GM18867 (cell line): ENCODE data around the gene RIPOR3.
"Not testable (repeated sequence)": the region's sequence is repeated elsewhere in the genome, so short reads cannot be mapped to it uniquely, and the experiment has no call there.

ENCODE experiments used
- ATAC-seq: cut with Tn5 transposase; IDR thresholded peaks from one replicate; pipeline ENCODE4 v1.9.1; 2021; ENCODE audit warnings: mild to moderate bottlenecking, moderate library complexity; ENCODE audit not compliant: unreplicated experiment

The RIPOR3 gene

GRCh38 chr20:50578061-50578777 is 113.1 kb downstream of the RIPOR3 start:
- ATAC-seq: no peak

- ATAC-seq: no peak
Measured at GRCh38 chr20:50577175-50578018, 113.9 kb downstream of the RIPOR3 start.

- peak; percentile 72 for ATAC-seq
Measured at GRCh38 chr20:50575865-50576720, 115.2 kb downstream of the RIPOR3 start.

GRCh38 chr20:50574586-50574985 is 116.8 kb downstream of the RIPOR3 start:
- ATAC-seq: no peak

- ATAC-seq: no peak
Measured at GRCh38 chr20:50574108-50574507, 117.2 kb downstream of the RIPOR3 start.

GRCh38 chr20:50572938-50573777 is 118.2 kb downstream of the RIPOR3 start:
- no peak for ATAC-seq

GRCh38 chr20:50571466-50571865 is 119.9 kb downstream of the RIPOR3 start:
- ATAC-seq: no peak

- ATAC-seq: peak; percentile 72
Measured at GRCh38 chr20:50569864-50570836, 121.2 kb downstream of the RIPOR3 start.

- ATAC-seq: not testable (repeated sequence)
Measured at GRCh38 chr20:50569487-50569863, 121.9 kb downstream of the RIPOR3 start.

GRCh38 chr20:50568549-50568942 is 122.8 kb downstream of the RIPOR3 start:
- ATAC-seq: no peak

- no peak for ATAC-seq
Measured at GRCh38 chr20:50567860-50568548, 123.3 kb downstream of the RIPOR3 start.

GRCh38 chr20:50565871-50566270 is 125.5 kb downstream of the RIPOR3 start:
- no peak for ATAC-seq

- no peak for ATAC-seq
Measured at GRCh38 chr20:50565383-50565782, 126.0 kb downstream of the RIPOR3 start.

- ATAC-seq: no peak
Measured at GRCh38 chr20:50563133-50563944, 128.0 kb downstream of the RIPOR3 start.

GRCh38 chr20:50562262-50562701 is 129.1 kb downstream of the RIPOR3 start:
- ATAC-seq: no peak

GRCh38 chr20:50561379-50562078 is 129.8 kb downstream of the RIPOR3 start:
- no peak for ATAC-seq

- ATAC-seq: no peak
Measured at GRCh38 chr20:50560867-50561266, 130.5 kb downstream of the RIPOR3 start.
